ENCODE results near the gene NTNG2. TPM values are rescaled to one million over a fixed set of nuclear protein-coding genes. Genes with fewer than 3 reads are reported as not detected.
"Not testable (repeated sequence)": the region's sequence is repeated elsewhere in the genome, so short reads cannot be mapped to it uniquely, and the experiment has no call there.

Gene NTNG2
- polyA plus RNA-seq, 1 donor from 2014 or later: 0.43 TPM

GRCh38 chr9:132268725-132269352 is 107.0 kb downstream of the NTNG2 start:
- Histone ChIP-seq H3K36me3 (ENCODE audit: insufficient read depth, low read length) (peaks cover 12% of the 10 kb centered on the region), H4K20me1 (ENCODE audit: insufficient read depth) (no peaks in the 10 kb centered on the region), H3K4me2 (ENCODE audit: low read length) (no peak overlapping the region), H2AFZ (ENCODE audit: low read depth, low read length) (no peak overlapping the region), H3K9me3 (ENCODE audit: low read length) (no peaks in the 10 kb centered on the region), H3K27me3 (ENCODE audit: insufficient read depth, low read depth, low read length) (no peaks in the 10 kb centered on the region), H3K27ac (ENCODE audit: low read length) (no peak overlapping the region), H3F3A (ENCODE audit: insufficient read depth, low read length, poor library complexity, severe bottlenecking) (no peaks in the 10 kb centered on the region), H3K4me3 (ENCODE audit: low read length) (no peak overlapping the region), H3K9me2 (ENCODE audit: insufficient read depth, low read length) (no peaks in the 10 kb centered on the region), H3K79me2 (replicated peaks; ENCODE audit: insufficient read depth, low read length) (no peaks in the 10 kb centered on the region), H3K9ac (ENCODE audit: low read length) (no peak overlapping the region)
- no peak for TF ChIP-seq MXI1 (conservative IDR thresholded peaks at IDR 0.05; ENCODE audit: poor library complexity, severe bottlenecking)
- no peak for TF ChIP-seq TAF1 (IDR thresholded peaks at IDR 0.05; ENCODE audit: low read depth)
- TF ChIP-seq RAD21 (conservative IDR thresholded peaks at IDR 0.05): peak; percentile 87
- TF ChIP-seq EZH2 (IDR thresholded peaks at IDR 0.05; ENCODE audit: borderline replicate concordance, insufficient read depth, low read length, poor library complexity, severe bottlenecking): no peak
- peak; percentile 85 for TF ChIP-seq CTCF (IDR thresholded peaks at IDR 0.05; ENCODE audit: poor library complexity, severe bottlenecking)
- TF ChIP-seq SMC3 (conservative IDR thresholded peaks at IDR 0.05; ENCODE audit: poor library complexity): peak; percentile 93
- TF ChIP-seq REST (IDR thresholded peaks at IDR 0.05; ENCODE audit: borderline replicate concordance): no peak
- no peak for TF ChIP-seq EP300 (conservative IDR thresholded peaks at IDR 0.05; ENCODE audit: poor library complexity, severe bottlenecking)
- no peak for TF ChIP-seq POLR2AphosphoS5 (IDR thresholded peaks at IDR 0.05)

GRCh38 chr9:132269704-132270516 is 108.1 kb downstream of the NTNG2 start:
- H3K36me3 ChIP-seq (ENCODE audit: insufficient read depth, low read length): peaks cover 12% of the 10 kb centered on the region
- H3F3A ChIP-seq (ENCODE audit: insufficient read depth, low read length, poor library complexity, severe bottlenecking); H3K4me2 ChIP-seq (ENCODE audit: low read length); H3K4me3 ChIP-seq (ENCODE audit: low read length); H3K79me2 ChIP-seq (replicated peaks; ENCODE audit: insufficient read depth, low read length); H3K9ac ChIP-seq (ENCODE audit: low read length); H3K9me2 ChIP-seq (ENCODE audit: insufficient read depth, low read length); H4K20me1 ChIP-seq (ENCODE audit: insufficient read depth); H3K27me3 ChIP-seq (ENCODE audit: insufficient read depth, low read depth, low read length); H2AFZ ChIP-seq (ENCODE audit: low read depth, low read length); H3K27ac ChIP-seq (ENCODE audit: low read length); H3K9me3 ChIP-seq (ENCODE audit: low read length): not testable (repeated sequence)

Data from neural cell (in vitro differentiated cells).